ENCODE results near the gene ITPA. TPM values are rescaled to one million over a fixed set of nuclear protein-coding genes. Genes with fewer than 3 reads are reported as not detected.
A peak's percentile ranks its signal among the peaks of the same experiment; 100 is the strongest.

Gene ITPA
- total RNA-seq: 57.5 and 58.4 TPM in 2 replicates
- long read RNA-seq, transcript ITPA-201 (8 exons, 1,185 nt): major isoform, 35 of 45 reads
- long read RNA-seq, partial matches to known transcripts: 0 of 45 reads
- long read RNA-seq, other reads (novel, unspliced or antisense): 7 of 45 reads

DNA sequence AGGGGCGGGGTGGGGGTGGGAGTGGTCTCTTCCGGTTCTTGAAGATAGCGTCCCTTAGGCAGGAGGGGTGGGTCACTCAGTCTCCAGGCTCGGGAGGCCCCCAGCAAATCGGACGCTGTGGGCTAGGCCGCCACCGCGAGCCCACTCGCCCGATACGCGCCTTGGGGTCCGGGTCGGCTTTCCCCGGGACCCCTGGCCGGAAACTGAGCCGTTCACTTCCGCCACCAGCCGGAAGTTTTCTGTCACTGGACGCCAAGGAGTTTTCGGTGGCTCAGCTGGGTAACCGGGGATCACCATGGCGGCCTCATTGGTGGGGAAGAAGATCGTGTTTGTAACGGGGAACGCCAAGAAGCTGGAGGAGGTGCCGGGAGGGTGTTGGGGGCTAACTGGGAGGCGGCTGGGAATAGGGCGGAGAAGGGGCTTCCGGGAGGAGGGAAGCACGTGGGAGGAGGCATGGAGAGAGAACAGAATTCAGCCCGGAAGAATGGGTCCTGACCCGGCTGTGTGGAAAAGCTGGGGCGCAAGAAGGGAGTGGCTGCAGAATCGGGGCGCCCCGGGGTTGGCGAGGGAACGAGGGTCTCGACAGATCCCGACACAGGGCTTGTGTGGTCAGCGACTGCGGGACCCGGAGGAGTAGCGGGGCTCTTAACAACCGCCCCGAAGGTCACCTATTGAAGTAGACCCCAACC, at the start of gene ITPA:
Gene ITPA (plus strand): TSS at position 242 of the 689 bp plus-strand sequence. CDS start 54 bp downstream, at position 296.
- H3K36me3 Mint-ChIP-seq (ENCODE audit: unreplicated experiment): peaks cover 2% of the 10 kb centered on the region
- TF ChIP-seq CTCF (IDR thresholded peaks at IDR 0.05): no peak
- DNase-seq (ENCODE audit: extremely low spot score, unreplicated experiment): no peak
- H3K27me3 Mint-ChIP-seq (ENCODE audit: unreplicated experiment): no peaks in the 10 kb centered on the region
- peaks cover 18% of the 10 kb centered on the region for H3K4me1 Mint-ChIP-seq (ENCODE audit: unreplicated experiment)
- H3K27ac Mint-ChIP-seq (ENCODE audit: unreplicated experiment): peak within 1 kb of the TSS; percentile 87
- H3K9me3 Mint-ChIP-seq (ENCODE audit: unreplicated experiment): no peaks in the 10 kb centered on the region
- H3K4me3 Mint-ChIP-seq (ENCODE audit: unreplicated experiment): peak within 1 kb of the TSS; percentile 85

DNA sequence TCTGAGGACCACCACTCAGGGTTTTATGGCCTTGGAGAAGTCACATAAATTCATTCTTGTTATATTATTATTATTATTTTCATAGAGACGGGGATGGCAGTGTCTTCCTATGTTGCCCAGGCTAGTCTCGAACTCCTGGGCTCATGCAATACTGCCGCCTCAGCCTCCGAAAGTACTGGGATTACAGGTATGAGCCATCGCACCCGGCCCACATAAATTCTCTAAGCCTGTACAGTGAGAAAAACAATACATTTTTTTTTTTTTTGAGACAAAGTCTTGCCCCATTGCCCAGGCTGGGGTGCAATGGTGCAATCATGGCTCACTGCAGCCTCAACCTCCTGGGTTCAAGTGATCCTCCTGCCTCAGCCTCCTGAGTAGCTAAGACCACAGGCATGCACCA, 48.9 kb upstream of the ITPA start:
- no peak overlapping the region for H3K27ac Mint-ChIP-seq (ENCODE audit: unreplicated experiment)
- H3K4me3 Mint-ChIP-seq (ENCODE audit: unreplicated experiment): peak overlapping the region; percentile 44
- H3K9me3 Mint-ChIP-seq (ENCODE audit: unreplicated experiment): no peaks in the 10 kb centered on the region
- DNase-seq (ENCODE audit: extremely low spot score, unreplicated experiment): no peak
- H3K4me1 Mint-ChIP-seq (ENCODE audit: unreplicated experiment): peaks cover 36% of the 10 kb centered on the region
- TF ChIP-seq CTCF (IDR thresholded peaks at IDR 0.05): no peak
- H3K27me3 Mint-ChIP-seq (ENCODE audit: unreplicated experiment): no peaks in the 10 kb centered on the region
- H3K36me3 Mint-ChIP-seq (ENCODE audit: unreplicated experiment): no peaks in the 10 kb centered on the region

GRCh38 chr20:3161316-3162079, 47.8 kb upstream of the ITPA start:
- Mint-ChIP-seq H3K4me1 (ENCODE audit: unreplicated experiment) (peaks cover 30% of the 10 kb centered on the region), H3K36me3 (ENCODE audit: unreplicated experiment) (no peaks in the 10 kb centered on the region), H3K4me3 (ENCODE audit: unreplicated experiment) (no peak overlapping the region), H3K27me3 (ENCODE audit: unreplicated experiment) (no peaks in the 10 kb centered on the region), H3K9me3 (ENCODE audit: unreplicated experiment) (no peaks in the 10 kb centered on the region), H3K27ac (ENCODE audit: unreplicated experiment) (no peak overlapping the region)
- no peak for DNase-seq (ENCODE audit: extremely low spot score, unreplicated experiment)
- no peak for TF ChIP-seq CTCF (IDR thresholded peaks at IDR 0.05)

DNA sequence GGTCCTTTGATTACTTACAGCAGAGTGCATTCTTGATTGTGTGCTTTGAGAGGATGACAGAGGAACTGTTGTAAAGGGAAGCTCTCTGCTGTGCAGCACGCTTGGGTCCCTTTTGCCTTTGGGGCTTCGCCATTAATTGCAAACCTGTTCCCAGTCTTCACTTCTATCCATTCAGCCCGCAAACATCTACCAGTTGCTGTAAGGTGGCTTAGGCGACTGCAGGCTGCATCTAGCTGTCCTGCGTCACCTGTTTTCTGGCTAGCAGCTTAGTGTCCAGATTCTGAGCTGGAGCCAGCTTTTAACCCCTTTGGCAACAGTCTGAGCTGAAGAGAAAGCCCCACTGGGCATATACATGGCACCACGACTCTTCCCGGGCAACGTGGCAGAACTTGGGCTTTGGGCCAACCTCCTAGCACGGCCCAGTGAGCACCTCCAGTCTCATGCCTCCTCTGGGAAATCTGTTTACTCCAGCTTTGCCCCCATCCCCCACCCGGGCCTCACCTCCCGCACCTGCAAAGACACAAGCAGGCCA, 47.2 kb upstream of the ITPA start:
- Mint-ChIP-seq H3K9me3 (ENCODE audit: unreplicated experiment) (no peaks in the 10 kb centered on the region), H3K27ac (ENCODE audit: unreplicated experiment) (no peak overlapping the region), H3K4me3 (ENCODE audit: unreplicated experiment) (no peak overlapping the region), H3K27me3 (ENCODE audit: unreplicated experiment) (no peaks in the 10 kb centered on the region), H3K36me3 (ENCODE audit: unreplicated experiment) (no peaks in the 10 kb centered on the region), H3K4me1 (ENCODE audit: unreplicated experiment) (peaks cover 24% of the 10 kb centered on the region)
- no peak for TF ChIP-seq CTCF (IDR thresholded peaks at IDR 0.05)
- DNase-seq (ENCODE audit: extremely low spot score, unreplicated experiment): no peak
